Measurements from ENCODE around the gene ZNF362. TPM values are rescaled to one million over a fixed set of nuclear protein-coding genes. Genes with fewer than 3 reads are reported as not detected.

ZNF362 gene
- total RNA-seq, 4 donors from 2014 or later, result 20.7 to 44.1 (median 26.7) TPM

GRCh38 chr1:33349081-33349759 is 92.9 kb downstream of the ZNF362 start:
- intact Hi-C loops (cut with DNase I), result no loop called here
- H3K4me1 ChIP-seq, result peaks cover 41 to 45% of the 10 kb centered on the region in 2 donors
- peak overlapping the region; percentile 94 to 96 (median 95) for H3K27ac ChIP-seq
- no peak for TF ChIP-seq CTCF (IDR thresholded peaks at IDR 0.05)
- TF ChIP-seq POLR2A (IDR thresholded peaks at IDR 0.05), result peak in 1 of 2 donors; percentile 47
- H3K9me3 ChIP-seq, result no peaks in the 10 kb centered on the region
- peak overlapping the region; percentile 58 to 70 (median 65) for H3K4me3 ChIP-seq (replicated peaks in 1 of 3)
- 0% methylated on average over 9 to 14 of the region's 78 CpGs for WGBS, 2 donors
- DNase-seq, result peak; percentile 64 to 73
- H3K27me3 ChIP-seq, result no peaks in the 10 kb centered on the region
- no peaks in the 10 kb centered on the region for H3K36me3 ChIP-seq

GRCh38 chr1:33349778-33350610 is 93.7 kb downstream of the ZNF362 start:
- 0 to 2% methylated on average over 17 to 31 of the region's 104 CpGs for WGBS, 2 donors
- intact Hi-C loops (cut with DNase I), result no loop called here

More at GRCh38 chr1:33349778-33350610, 93.7 kb downstream of the ZNF362 start:
- DNase-seq, result peak; percentile 89 to 90
- peak in 1 of 2 donors; percentile 86 for TF ChIP-seq POLR2A (IDR thresholded peaks at IDR 0.05)
- no peak for TF ChIP-seq CTCF (IDR thresholded peaks at IDR 0.05)
- no peaks in the 10 kb centered on the region for H3K36me3 ChIP-seq
- H3K9me3 ChIP-seq, result no peaks in the 10 kb centered on the region
- no peaks in the 10 kb centered on the region for H3K27me3 ChIP-seq
- peak overlapping the region; percentile 84 to 88 (median 85) for H3K27ac ChIP-seq
- peak overlapping the region; percentile 8 to 57 (median 55) for H3K4me3 ChIP-seq (replicated peaks in 1 of 3)
- peaks cover 33 to 37% of the 10 kb centered on the region in 2 donors for H3K4me1 ChIP-seq

MicroRNAs within 50 kb of the gene (microRNA counts, 767-probe panel; counts per million panel counts)
- 0 counts per million in 2 donors for microRNA hsa-miR-3605-5p

Small RNA genes within 50 kb of the gene (microRNA-seq; reads per million reads assigned to microRNA genes)
- gene MIR3605, result 43.6 reads per million, percentile 46 among the genes with 10 or more reads in this experiment

Small RNA genes within 50 kb of the gene (small RNA-seq; reads per million reads assigned to genes)
- not detected for gene RN7SKP16

Other genes with a start within 250 kb of the ZNF362 start
- 100 to 1,000 TPM; 214 to 308 (median 256) TPM for gene AK2, start 219.6 kb upstream of the ZNF362 start, total RNA-seq
- gene AZIN2, start 175.3 kb upstream of the ZNF362 start, total RNA-seq, result 10 to 100 TPM in 1 of 4 donors, 1 to 10 TPM in 3; 4.9 to 13.6 (median 5.3) TPM
- gene TRIM62, start 74.4 kb upstream of the ZNF362 start, total RNA-seq, result 1 to 10 TPM; 6.0 to 9.9 (median 6.9) TPM
- under 1 TPM in 1 of 4 donors, not detected in 3; 0.89 TPM for gene A3GALT2, start 64.6 kb downstream of the ZNF362 start, total RNA-seq
- 100 to 1,000 TPM in 2 of 4 donors, 10 to 100 TPM in 2; 86.8 to 150 (median 113) TPM for gene PHC2, start 174.6 kb downstream of the ZNF362 start, total RNA-seq
- 1 to 10 TPM; 5.1 to 8.2 (median 7.0) TPM for gene ZSCAN20, start 216.2 kb downstream of the ZNF362 start, total RNA-seq

All from thyroid gland (tissue), 4 donors.